ENCODE measurements around the gene ITIH2.

ITIH2 gene

GRCh38 chr10:7715515-7715914 lies 12.4 kb downstream of the ITIH2 start:
- Histone ChIP-seq H3K9ac (no peak overlapping the region), H3K27me3 (ENCODE audit: insufficient read depth, low read depth) (no peaks in the 10 kb centered on the region), H3K36me3 (ENCODE audit: insufficient read depth) (no peaks in the 10 kb centered on the region), H3K4me3 (IDR thresholded peaks at IDR 0.05; ENCODE audit: insufficient read depth, low read depth, low read length) (no peak overlapping the region), H4K20me1 (ENCODE audit: insufficient read depth) (no peaks in the 10 kb centered on the region), H2AFZ (ENCODE audit: low read depth) (no peak overlapping the region), H3K4me1 (ENCODE audit: low read depth, poor library complexity, severe bottlenecking) (no peaks in the 10 kb centered on the region), H3K4me2 (no peak overlapping the region), H3K27ac (no peak overlapping the region), H3K79me2 (ENCODE audit: insufficient read depth, low read depth) (no peaks in the 10 kb centered on the region)
- no peak for TF ChIP-seq CTCF (conservative IDR thresholded peaks at IDR 0.05; ENCODE audit: low read depth, low read length)

- TF ChIP-seq CTCF (conservative IDR thresholded peaks at IDR 0.05; ENCODE audit: low read depth, low read length): no peak
- H3K27me3 ChIP-seq (ENCODE audit: insufficient read depth, low read depth): no peaks in the 10 kb centered on the region
- H3K9ac ChIP-seq: no peak overlapping the region
- H4K20me1 ChIP-seq (ENCODE audit: insufficient read depth): no peaks in the 10 kb centered on the region
- H3K79me2 ChIP-seq (ENCODE audit: insufficient read depth, low read depth): no peaks in the 10 kb centered on the region
- H2AFZ ChIP-seq (ENCODE audit: low read depth): no peak overlapping the region
- H3K4me3 ChIP-seq (IDR thresholded peaks at IDR 0.05; ENCODE audit: insufficient read depth, low read depth, low read length): no peak overlapping the region
- H3K4me1 ChIP-seq (ENCODE audit: low read depth, poor library complexity, severe bottlenecking): no peaks in the 10 kb centered on the region
- H3K4me2 ChIP-seq: no peak overlapping the region
- H3K27ac ChIP-seq: no peak overlapping the region
- H3K36me3 ChIP-seq (ENCODE audit: insufficient read depth): no peaks in the 10 kb centered on the region
These were observed 14.7 kb downstream of the ITIH2 start for GRCh38 chr10:7717767-7718166.

GRCh38 chr10:7718685-7719084 lies 15.6 kb downstream of the ITIH2 start:
- H3K27me3 ChIP-seq (ENCODE audit: insufficient read depth, low read depth): no peaks in the 10 kb centered on the region
- no peaks in the 10 kb centered on the region for H3K79me2 ChIP-seq (ENCODE audit: insufficient read depth, low read depth)
- no peaks in the 10 kb centered on the region for H3K4me1 ChIP-seq (ENCODE audit: low read depth, poor library complexity, severe bottlenecking)
- H2AFZ ChIP-seq (ENCODE audit: low read depth): no peak overlapping the region
- H3K36me3 ChIP-seq (ENCODE audit: insufficient read depth): no peaks in the 10 kb centered on the region
- no peak overlapping the region for H3K4me3 ChIP-seq (IDR thresholded peaks at IDR 0.05; ENCODE audit: insufficient read depth, low read depth, low read length)
- H3K9ac ChIP-seq: no peak overlapping the region
- no peaks in the 10 kb centered on the region for H4K20me1 ChIP-seq (ENCODE audit: insufficient read depth)
- no peak overlapping the region for H3K4me2 ChIP-seq
- H3K27ac ChIP-seq: no peak overlapping the region
- no peak for TF ChIP-seq CTCF (conservative IDR thresholded peaks at IDR 0.05; ENCODE audit: low read depth, low read length)

- no peak overlapping the region for H3K27ac ChIP-seq
- no peak overlapping the region for H2AFZ ChIP-seq (ENCODE audit: low read depth)
- H3K9ac ChIP-seq: no peak overlapping the region
- H3K4me3 ChIP-seq (IDR thresholded peaks at IDR 0.05; ENCODE audit: insufficient read depth, low read depth, low read length): no peak overlapping the region
- no peak for TF ChIP-seq CTCF (conservative IDR thresholded peaks at IDR 0.05; ENCODE audit: low read depth, low read length)
- no peaks in the 10 kb centered on the region for H3K36me3 ChIP-seq (ENCODE audit: insufficient read depth)
- H3K27me3 ChIP-seq (ENCODE audit: insufficient read depth, low read depth): no peaks in the 10 kb centered on the region
- H3K4me1 ChIP-seq (ENCODE audit: low read depth, poor library complexity, severe bottlenecking): no peaks in the 10 kb centered on the region
- H3K79me2 ChIP-seq (ENCODE audit: insufficient read depth, low read depth): no peaks in the 10 kb centered on the region
- no peak overlapping the region for H3K4me2 ChIP-seq
- no peaks in the 10 kb centered on the region for H4K20me1 ChIP-seq (ENCODE audit: insufficient read depth)
These were observed 17.4 kb downstream of the ITIH2 start for GRCh38 chr10:7720478-7720877.

Measured in KMS-11 (cell line).